Upper lobe of left lung (tissue), 6 donors: Measurements from ENCODE around the gene PDGFD. TPM values are rescaled to one million over a fixed set of nuclear protein-coding genes. Genes with fewer than 3 reads are reported as not detected.

Source experiments
- ATAC-seq, 2 donors: fragments of 200-7000 bp; cut with Tn5 transposase; one replicate each; pipeline ENCODE4 v1.9.1; 2022; ENCODE audit warnings: mild to moderate bottlenecking in 2 of 2, moderate library complexity in 2 of 2; ENCODE audit not compliant: low FRiP score in 2 of 2
- DNase-seq, 2 donors: peaks; one replicate each; pipeline ENCODE4 v3.0.0-alpha.2; 2019 to 2020
- H3K27ac ChIP-seq, 4 donors: fragments of 200-600 bp; sonication (generic); one replicate each; pipeline ENCODE4 v1.5.1; 2016 to 2019
- H3K27me3 ChIP-seq, 4 donors: fragments of 200-600 bp; sonication (generic); one replicate each; pipeline ENCODE4 v1.5.1; 2017 to 2019
- H3K36me3 ChIP-seq, 4 donors: fragments of 200-600 bp; sonication (generic); one replicate each; pipeline ENCODE4 v1.5.1; 2016 to 2019
- H3K4me1 ChIP-seq, 4 donors: fragments of 200-600 bp; sonication (generic); one replicate each; pipeline ENCODE4 v1.5.1; 2018 to 2019
- H3K4me3 ChIP-seq, 4 donors: fragments of 200-600 bp; sonication (generic); one replicate each; pipeline ENCODE4 v1.5.1; 2017 to 2019; ENCODE audit warnings: mild to moderate bottlenecking in 2 of 4, moderate library complexity in 1 of 4
- H3K9me3 ChIP-seq, 4 donors: fragments of 200-600 bp; sonication (generic); one replicate each; pipeline ENCODE4 v1.5.1; 2018 to 2019
- CTCF ChIP-seq, 6 experiments: fragments of 450-650 bp in 4 of 6; fragments of 200-600 bp in 2 of 6; sonication (generic) in 2 of 6; IDR thresholded peaks; one replicate each; pipeline ENCODE4 v1.5.1; 2016 to 2019; ENCODE audit warnings: antibody characterized with exemption in 6 of 6
- EP300 ChIP-seq, 4 donors: sonication (generic); formaldehyde crosslinking; IDR thresholded peaks; one replicate each; pipeline ENCODE4 v1.5.1; 2017; ENCODE audit warnings: antibody characterized with exemption in 4 of 4, control low read depth in 2 of 4
- POLR2A ChIP-seq, 4 donors: fragments of 450-650 bp; IDR thresholded peaks; one replicate each; pipeline ENCODE4 v1.5.1; 2016 to 2017; ENCODE audit warnings: antibody characterized with exemption in 4 of 4, mild to moderate bottlenecking in 2 of 4
- POLR2AphosphoS5 ChIP-seq, 2 donors: sonication (generic); formaldehyde crosslinking; IDR thresholded peaks; one replicate each; pipeline ENCODE4 v1.5.1; 2017; ENCODE audit warnings: antibody characterized with exemption in 2 of 2
- WGBS, 2 donors: methylation state at CpG; one replicate each; pipeline ENCODE4 v1.1.5; 2017 to 2018; 5-methylcytosine and 5-hydroxymethylcytosine counted together
- total RNA-seq, 6 donors: library from RNA; depleted of rRNA in 4 of 6; stranded (reverse); fragments of >200 nt in 4 of 6; gene quantifications; one replicate each; pipeline versions ENCODE4 v1.1.0 to v1.2.1, GENCODE V29; 2016 to 2021
- donor health status: DM: no; HTN: no; CAD: no; lungs with moderate emphysema.
- donor health status: DM: no; HTN: yes; CAD: no; lungs with severe emphysema.

PDGFD gene
- total RNA-seq, 6 donors from 2014 or later = 2.1 to 6.6 (median 2.7) TPM; not detected in 1

- Histone ChIP-seq H3K9me3 (no peaks in the 10 kb centered on the region), H3K4me3 (no peak overlapping the region), H3K27me3 (no peaks in the 10 kb centered on the region), H3K36me3 (no peaks in the 10 kb centered on the region), H3K4me1 (no peaks in the 10 kb centered on the region), H3K27ac (no peak overlapping the region)
- DNase-seq (no peak), ATAC-seq (no peak)
- 79 to 88% methylated on average over 2 of the region's 2 CpGs for WGBS, 2 donors
- TF ChIP-seq CTCF (IDR thresholded peaks at IDR 0.05) = no peak
- no peak for TF ChIP-seq POLR2AphosphoS5 (IDR thresholded peaks at IDR 0.05)
- no peak for TF ChIP-seq POLR2A (IDR thresholded peaks at IDR 0.05)
- TF ChIP-seq EP300 (IDR thresholded peaks at IDR 0.05) = no peak
These were observed 169.4 kb downstream of the PDGFD start for GRCh38 chr11:103994518-103994917.

- Histone ChIP-seq H3K27me3 (no peaks in the 10 kb centered on the region), H3K36me3 (no peaks in the 10 kb centered on the region), H3K9me3 (no peaks in the 10 kb centered on the region), H3K4me3 (no peak overlapping the region), H3K27ac (no peak overlapping the region), H3K4me1 (no peaks in the 10 kb centered on the region)
- WGBS, 2 donors = 98 to 100% methylated on average over 1 of the region's 1 CpG
- ATAC-seq (no peak), DNase-seq (no peak)
- TF ChIP-seq POLR2A (IDR thresholded peaks at IDR 0.05) = no peak
- no peak for TF ChIP-seq EP300 (IDR thresholded peaks at IDR 0.05)
- no peak for TF ChIP-seq CTCF (IDR thresholded peaks at IDR 0.05)
- no peak for TF ChIP-seq POLR2AphosphoS5 (IDR thresholded peaks at IDR 0.05)
These were observed 169.9 kb downstream of the PDGFD start for GRCh38 chr11:103994094-103994493.

- no peak for ATAC-seq
- no peak overlapping the region for H3K4me3 ChIP-seq
- no peak overlapping the region for H3K27ac ChIP-seq
- no peaks in the 10 kb centered on the region for H3K27me3 ChIP-seq
- H3K9me3 ChIP-seq = no peaks in the 10 kb centered on the region
- H3K4me1 ChIP-seq = no peaks in the 10 kb centered on the region
- H3K36me3 ChIP-seq = no peaks in the 10 kb centered on the region
- TF ChIP-seq POLR2AphosphoS5 (IDR thresholded peaks at IDR 0.05) = no peak
- TF ChIP-seq EP300 (IDR thresholded peaks at IDR 0.05) = no peak
- TF ChIP-seq POLR2A (IDR thresholded peaks at IDR 0.05) = no peak
- TF ChIP-seq CTCF (IDR thresholded peaks at IDR 0.05) = no peak
- DNase-seq = no peak
These were observed 170.4 kb downstream of the PDGFD start for GRCh38 chr11:103993507-103993906.

- no peak for ATAC-seq
- Histone ChIP-seq H3K36me3 (no peaks in the 10 kb centered on the region), H3K4me3 (no peak overlapping the region), H3K4me1 (no peaks in the 10 kb centered on the region), H3K27ac (no peak overlapping the region), H3K27me3 (no peaks in the 10 kb centered on the region), H3K9me3 (no peaks in the 10 kb centered on the region)
- 64 to 68% methylated on average over 4 of the region's 4 CpGs for WGBS, 2 donors
- no peak for TF ChIP-seq POLR2AphosphoS5 (IDR thresholded peaks at IDR 0.05)
- TF ChIP-seq EP300 (IDR thresholded peaks at IDR 0.05) = no peak
- TF ChIP-seq CTCF (IDR thresholded peaks at IDR 0.05) = no peak
- no peak for TF ChIP-seq POLR2A (IDR thresholded peaks at IDR 0.05)
- no peak for DNase-seq
These were observed 175.4 kb downstream of the PDGFD start for GRCh38 chr11:103988595-103988969.
